GM18498 (cell line): Measurements from ENCODE around the gene KCTD1.
"Not testable (repeated sequence)": the region's sequence is repeated elsewhere in the genome, so short reads cannot be mapped to it uniquely, and the experiment has no call there.

Experiments
- ATAC-seq: cut with Tn5 transposase; IDR thresholded peaks from one replicate; pipeline ENCODE4 v1.9.1; 2021; ENCODE audit warnings: mild to moderate bottlenecking, moderate library complexity; ENCODE audit not compliant: unreplicated experiment

KCTD1 gene

DNA sequence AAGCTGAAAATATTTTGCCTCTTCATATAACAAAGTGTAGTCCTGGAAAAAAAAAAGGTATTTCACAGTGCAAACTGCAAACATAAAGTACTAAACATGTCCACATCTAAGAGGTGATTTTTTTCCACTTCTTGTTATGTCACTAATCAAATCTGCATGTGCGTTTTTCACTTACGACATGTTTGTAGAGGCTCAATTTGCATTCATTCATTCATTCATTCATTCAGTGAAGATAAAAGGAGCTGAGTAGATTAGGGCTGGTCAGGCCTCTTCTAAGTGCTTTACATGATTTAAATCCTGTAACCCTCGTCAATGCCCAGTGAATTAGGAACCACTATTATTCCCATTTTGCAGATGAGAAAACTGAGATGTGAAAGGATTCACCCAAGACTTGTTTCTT, 88.5 kb downstream of the KCTD1 start:
- ATAC-seq: no peak

DNA sequence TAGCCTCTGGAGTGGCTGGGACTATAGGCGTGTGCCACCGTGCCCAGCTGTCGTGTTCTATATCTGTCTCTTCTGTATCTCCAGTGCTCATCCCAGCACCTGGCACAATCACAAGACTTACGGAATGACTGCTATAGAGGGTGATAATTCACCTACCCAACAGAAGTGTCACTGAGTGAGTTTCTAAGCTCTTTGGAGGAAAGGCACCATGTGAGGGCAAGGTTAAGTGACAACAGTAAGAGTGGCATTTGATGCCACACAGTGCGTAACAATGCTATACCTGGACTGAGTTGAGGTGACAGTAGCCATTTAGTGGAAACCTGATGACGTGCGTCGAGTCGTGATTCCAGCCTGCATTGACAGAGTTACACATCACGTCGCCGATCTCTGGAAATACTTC, 89.0 kb downstream of the KCTD1 start:
- ATAC-seq: no peak

DNA sequence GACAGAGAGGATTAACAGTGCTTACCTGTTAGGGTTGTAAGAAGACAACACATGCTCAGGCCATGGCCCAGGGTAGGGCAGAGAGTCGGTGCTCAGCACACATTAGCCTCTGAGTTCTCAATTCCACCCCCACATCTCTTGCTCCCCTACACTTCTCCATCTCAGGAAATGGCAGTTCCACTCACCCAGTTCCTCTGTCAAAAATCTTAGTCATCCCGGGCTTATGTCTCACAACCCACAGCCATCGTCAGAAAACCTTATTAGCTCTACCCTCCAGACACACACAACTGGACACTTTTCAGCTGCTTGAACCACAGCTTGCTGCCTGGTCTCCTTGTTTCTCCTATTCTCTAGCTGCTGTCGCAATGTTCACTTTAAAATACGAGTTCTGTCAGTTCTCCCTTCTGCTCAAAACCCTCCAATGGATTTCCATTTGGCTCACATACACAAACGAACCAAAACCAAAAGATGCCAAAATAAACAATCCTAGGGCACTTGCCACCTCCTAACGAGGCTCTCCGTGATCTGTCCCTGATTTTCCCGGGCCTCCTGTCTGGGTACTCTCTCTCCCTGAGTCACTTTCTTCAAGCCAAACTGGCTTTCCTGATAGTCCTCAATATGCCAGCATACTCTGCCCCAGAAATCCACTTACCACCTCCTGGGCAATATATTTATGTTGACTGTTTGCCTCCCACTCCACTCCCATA, 89.7 kb downstream of the KCTD1 start:
- peak; percentile 46 for ATAC-seq

DNA sequence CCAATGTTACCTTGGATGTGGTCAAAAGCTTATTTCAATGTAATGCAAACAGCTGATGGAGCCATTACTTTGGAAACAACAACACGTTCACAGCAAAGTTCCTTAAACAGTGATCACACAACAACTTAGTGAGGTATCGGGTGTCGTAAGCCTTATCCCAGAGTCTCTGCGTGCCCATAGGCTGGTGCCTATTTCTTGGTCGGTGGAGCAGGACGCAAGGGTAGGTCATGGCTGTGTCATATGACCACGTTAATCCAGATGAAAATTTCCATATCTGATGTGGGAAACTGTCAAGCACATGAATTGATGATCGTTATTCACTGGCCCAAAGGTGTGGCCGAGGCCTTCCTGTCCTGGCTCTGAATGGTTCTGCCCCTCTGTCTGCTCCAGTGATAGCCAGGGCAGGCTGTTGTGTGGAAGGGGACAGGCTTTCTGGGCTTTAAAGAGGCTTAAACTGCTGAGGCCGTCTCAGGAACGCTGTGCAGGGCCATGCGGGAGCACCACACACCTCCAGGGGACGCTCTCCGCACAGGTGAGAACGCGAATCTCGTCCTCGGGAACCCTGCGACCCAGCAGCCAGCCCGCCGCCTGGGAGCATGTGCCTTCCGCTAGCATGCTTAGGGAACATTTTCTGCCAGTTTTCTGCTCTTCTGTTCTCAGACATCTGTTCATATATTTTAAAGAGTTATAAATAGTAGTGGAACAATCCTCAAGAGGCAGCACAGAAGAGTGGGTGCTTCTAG, 90.6 kb downstream of the KCTD1 start:
- no peak for ATAC-seq

DNA sequence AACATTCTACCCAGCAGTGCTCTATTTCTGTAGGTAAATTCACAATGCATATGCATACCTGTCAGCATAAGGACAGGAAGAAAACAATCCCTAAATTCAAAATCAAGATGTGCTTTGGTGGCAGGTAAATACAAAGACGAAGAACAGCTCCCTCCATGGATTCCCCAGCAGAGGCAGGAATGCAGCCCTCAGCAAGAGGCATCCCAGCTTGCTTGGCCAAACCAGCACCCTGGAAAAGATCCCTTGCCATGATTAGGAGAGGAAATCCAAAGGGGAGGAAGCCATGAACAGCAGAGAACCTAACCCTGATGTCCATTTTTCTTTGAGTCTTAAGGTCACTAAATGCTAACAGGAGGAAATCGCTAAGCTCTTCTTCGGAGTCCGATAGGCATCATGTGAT, 91.2 kb downstream of the KCTD1 start:
- ATAC-seq: no peak

DNA sequence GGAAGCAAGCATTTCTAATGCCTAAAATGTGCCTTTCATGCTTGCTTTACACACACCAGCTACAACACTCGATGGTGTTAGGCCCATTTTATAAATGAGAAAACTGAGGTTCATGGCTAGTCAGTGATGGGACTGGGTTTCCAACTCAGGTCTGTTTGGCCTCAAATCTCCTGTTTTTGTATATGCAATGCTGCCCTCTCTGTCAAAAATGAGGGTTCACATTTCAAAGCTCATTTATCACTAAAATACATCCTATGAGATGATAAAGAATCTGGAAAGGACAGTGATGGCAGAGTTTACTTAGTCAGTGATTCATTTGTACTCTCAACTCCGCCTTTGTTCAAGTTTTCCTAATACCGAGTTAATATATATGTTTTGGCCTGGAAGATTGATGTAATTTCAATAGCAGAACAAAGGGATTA, 92.3 kb downstream of the KCTD1 start:
- no peak for ATAC-seq

DNA sequence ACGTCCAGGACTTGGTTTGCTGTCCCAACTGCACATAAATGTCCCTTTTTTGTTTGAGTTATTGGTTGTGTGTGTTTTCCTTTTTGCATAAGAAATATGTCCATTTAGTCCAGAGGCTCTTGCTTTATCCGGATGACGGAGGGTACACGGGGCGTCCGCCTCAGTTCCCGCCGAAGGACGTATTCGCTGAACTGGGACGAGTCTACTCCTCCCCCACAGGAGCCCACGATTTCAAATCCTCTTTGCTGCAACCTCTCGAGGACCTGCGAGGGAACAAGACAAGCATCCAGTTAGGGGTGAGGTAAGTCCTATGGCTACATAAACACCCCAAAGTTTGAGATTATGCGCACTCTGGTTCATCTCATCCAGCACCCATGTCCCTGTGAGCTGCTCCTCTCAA, 92.7 kb downstream of the KCTD1 start:
- no peak for ATAC-seq

DNA sequence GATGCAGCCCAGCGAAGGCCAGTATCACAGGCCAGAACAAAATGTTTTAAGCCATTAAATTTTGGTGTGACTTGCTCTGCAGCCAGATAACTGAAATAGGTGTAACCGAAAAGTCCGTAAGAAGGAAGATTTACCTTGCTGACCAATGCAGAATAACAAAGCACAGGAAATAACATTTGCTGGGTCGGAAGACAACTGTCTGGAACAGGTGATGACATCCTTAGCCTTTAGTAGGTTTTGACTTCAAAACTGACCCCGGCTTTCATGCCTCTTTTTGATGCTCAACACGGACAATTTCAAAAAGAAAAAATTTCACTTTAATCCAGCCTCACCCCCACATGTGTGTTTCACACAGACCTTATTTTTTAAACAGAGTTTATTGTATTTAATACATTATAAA, 93.7 kb downstream of the KCTD1 start:
- ATAC-seq: no peak

DNA sequence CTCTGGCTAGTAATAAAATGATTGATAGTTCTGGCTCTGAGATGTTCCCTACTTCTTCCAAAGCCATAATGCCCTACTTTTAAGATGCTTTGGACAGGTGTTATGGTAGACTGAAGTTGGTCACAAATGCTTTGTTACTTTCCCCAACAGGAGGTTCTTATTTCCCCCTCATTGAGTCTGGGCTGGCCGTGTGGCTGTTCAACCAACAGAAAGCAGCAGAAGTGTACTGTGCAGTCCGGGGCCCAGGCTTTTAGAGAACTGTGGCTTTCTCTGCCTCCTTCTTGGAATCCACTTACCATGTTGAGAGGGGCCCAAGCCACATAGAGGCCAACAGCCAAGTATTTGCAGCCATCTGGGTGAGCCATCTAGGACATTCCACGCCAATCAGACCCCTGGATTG, 94.2 kb downstream of the KCTD1 start:
- no peak for ATAC-seq

DNA sequence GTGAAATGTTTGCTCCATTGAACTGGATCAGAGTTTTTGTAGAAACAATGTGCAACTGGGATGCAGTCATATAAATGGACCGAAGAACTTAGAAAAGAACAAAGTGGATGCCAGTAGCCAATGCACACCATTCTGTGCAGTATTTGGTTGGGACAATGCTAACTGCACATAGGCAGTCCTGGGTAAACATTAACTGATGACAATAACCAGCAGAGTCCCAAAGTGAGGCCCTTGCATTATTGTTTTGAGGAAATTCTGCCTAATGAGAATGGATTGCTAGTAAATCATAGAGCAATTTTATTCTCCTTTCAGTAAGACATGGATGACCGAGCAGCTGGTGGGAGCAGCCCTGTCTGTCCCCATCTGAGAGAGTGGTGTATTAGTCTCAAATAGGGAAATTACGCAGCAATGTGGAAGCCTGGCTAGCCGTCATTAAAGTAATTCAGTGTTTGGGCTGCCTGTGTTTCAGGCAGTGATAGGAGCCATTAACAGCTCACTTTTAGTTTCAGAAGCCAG, 94.9 kb downstream of the KCTD1 start:
- peak; percentile 66 for ATAC-seq

DNA sequence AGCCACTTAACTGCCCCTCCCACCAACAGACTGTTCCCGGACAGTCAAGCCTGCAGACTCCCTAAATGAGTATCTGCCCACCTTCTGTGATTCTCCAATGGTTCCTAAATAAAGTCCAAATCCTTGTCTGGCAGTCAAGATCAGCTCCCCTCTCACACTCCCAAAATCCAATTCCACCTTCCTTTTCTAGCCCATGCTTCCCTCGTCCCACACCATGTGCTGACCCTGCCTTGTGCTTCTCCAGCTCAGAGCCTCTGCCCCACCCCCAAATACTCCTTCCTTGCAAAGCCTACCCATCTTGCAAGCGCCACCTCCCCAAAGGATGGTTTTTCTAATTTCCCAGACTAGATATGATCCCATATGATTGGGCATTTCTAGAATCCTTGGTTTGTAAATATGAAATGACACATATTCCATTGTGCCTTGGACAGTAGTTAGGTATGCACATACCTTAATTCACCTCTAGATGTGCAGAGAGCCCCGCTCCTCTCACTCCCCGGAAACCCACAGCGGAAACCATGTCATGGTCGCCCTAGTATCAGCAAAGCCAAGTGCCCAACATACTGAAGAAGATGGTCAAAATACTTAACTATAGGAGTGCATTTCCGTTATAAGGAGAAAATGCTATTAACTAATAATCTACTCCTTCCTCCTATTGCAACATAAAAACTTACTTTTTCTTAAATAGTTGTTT, 97.2 kb downstream of the KCTD1 start:
- ATAC-seq: no peak

DNA sequence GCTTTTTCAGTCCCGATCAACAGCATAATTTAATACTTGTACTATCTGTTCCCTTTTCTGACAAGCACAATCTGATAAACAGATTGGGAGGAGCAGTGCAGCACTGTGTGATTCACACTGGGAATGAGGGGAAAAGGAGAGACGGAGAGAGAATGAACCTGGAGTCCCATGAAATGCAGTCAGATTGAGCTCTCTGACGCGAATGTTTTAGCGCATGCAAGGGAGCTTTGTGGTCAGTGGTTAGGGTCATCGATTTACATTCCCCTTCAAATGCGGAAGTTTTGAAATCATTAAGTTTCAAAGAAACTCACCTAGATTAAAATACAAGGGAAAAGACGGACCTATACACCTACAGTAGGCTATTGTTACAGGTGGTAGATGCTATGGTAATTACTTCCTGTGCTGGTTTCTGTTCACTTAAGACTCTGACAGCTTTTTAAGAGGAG, 99.6 kb downstream of the KCTD1 start:
- peak; percentile 51 for ATAC-seq

DNA sequence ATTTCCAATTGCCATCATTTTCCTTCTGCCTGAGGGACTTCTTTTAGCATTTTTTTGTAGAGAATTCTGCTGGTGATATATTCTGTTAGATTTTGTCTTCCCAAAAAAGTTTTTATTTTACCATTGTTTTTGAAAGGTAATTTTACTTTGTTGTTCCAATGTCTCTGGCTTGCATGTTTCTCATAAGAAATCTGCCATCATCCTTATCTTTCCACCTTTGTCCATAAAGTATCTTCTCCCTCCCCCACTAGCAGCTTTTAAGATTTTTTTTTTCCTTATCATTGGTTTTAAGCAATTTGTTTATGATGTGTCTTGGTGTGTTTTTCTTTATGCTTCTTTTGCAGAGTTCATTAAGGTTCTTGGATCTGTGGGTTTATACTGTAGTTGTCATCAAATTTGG, 104.5 kb downstream of the KCTD1 start:
- ATAC-seq: no peak

DNA sequence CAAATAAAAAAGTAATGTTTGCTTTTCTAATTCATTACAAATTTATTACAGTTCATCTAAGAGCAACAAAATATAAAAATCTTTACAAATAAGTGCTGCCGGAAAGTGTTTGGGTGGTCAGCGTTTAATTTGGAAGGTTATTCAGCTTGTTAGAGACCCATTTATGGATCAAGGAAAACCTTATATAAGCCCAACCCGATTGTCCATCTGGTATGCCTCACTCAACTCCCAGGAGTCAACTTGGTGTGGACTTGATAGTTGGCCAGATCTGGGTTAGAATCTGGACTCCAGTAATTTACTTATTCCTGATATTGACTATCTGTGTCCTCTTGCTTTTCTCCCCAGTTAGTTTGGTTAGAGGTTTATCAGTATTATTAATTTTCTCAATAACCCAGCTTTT, 106.2 kb downstream of the KCTD1 start:
- ATAC-seq: no peak

DNA sequence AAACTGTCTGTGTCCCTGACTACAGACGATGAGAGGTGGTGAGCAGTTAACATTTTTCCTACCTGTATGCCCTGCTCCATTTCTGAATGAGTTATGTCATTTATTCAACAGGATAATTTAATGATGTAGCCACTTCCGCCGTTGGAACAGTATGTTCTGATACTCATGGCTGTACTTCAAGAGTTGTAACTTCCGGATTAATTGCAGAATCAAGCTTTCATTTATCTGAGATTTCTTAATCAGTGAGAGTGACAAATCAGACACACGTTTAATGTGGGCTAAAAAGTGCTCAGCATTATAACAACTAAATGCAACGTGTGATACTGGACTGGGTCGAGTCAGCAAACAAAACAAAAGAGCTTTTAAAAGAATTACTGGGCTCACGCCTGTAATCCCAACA, 107.7 kb downstream of the KCTD1 start:
- ATAC-seq: no peak

DNA sequence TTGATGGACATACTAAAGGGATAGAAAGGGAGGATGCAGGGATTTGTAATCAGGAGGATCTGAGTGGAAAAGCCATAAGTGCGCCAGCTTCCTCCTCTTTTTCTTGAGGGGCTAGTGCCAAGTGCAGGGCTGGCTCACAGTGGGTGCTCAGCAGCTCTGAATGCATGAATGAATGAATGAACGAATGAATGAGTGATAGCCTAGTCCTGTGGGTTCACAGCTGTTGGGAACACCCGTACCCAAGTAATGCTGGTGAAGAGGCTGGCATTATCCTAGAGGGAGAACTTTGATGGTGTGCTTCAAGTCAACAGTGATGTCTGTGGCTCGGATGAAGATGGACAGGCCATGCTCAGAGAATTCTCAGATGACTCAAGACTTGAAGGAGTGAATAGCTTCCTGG, 108.8 kb downstream of the KCTD1 start:
- no peak for ATAC-seq

DNA sequence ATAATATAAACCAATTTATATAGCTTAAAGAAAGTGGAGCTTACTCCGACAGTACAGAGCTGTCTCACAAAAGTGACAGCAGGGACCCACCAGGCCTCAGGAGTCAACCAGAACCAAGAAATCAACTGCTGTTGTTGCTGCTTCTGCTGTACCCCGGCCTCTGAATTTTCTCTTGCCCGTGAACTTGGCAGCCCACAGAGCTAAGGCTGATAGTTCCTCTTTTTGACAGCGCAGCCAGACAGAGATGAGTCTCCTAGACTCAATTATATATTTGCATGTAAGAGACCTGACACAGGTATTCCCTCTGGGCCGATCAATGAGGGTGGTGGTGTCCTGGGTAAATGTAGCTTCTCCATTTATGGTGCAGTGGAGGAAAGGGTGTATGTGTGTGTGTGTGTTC, 109.4 kb downstream of the KCTD1 start:
- ATAC-seq: peak; percentile 99

DNA sequence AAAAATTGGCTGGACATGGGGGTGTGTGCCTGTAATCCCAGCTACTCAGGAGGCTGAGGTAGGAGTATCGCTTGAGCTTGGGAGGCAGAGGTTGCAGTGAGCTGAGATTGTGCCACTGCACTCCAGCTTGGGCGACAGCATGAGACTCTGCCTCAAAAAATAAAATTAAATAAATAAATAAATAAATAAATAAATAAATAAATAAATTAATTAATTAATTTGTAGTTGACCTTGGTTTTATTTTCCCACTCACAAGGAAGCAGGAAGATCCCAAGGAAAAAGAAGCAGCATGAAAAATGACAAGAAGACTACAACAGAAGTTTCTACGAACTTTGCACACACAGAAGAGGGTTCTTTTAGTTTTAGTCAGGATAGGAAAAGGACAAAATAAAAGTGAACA, 110.7 kb downstream of the KCTD1 start:
- ATAC-seq: not testable (repeated sequence)

DNA sequence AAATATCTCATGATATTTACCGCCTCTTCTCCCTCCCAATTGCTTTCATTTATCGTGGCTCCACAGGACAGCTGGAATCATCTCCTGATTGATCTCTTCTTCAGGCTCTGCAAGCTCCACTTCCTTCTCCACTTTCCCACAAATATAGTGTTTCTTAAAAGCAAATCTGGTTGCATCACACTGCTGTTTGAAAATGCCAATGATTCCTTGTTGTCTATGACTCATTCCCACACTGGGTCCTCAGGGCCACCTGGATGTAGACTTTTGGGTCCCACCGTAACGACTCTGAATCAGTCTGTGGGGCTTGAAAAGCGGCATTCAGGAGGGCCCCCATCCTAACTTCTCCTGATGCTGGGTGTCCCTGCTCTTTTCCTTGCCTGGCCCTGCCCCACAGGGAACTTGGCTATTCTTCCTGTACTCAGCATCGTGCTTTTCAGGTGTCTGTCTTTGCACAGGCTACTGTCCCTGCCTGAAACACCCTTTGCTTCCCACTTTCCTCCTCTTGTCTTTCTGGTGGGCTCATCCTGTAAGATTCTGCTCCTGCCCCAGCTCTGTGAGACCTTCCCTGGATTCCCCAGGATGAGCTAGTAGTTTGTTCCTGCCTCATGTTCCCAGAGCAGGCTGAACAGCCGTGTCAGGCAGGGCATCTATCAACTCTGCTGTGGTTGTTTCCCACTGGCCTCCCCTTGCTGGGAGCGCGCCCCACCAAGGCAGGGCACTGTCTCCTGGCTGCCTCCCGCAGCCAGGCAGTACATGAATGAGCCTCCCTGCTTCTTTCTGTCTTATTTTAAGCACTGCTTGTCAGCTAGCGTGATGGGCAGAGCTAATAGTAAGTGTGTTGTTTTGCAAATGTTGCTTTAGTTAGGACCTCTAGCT, 111.9 kb downstream of the KCTD1 start:
- no peak for ATAC-seq

DNA sequence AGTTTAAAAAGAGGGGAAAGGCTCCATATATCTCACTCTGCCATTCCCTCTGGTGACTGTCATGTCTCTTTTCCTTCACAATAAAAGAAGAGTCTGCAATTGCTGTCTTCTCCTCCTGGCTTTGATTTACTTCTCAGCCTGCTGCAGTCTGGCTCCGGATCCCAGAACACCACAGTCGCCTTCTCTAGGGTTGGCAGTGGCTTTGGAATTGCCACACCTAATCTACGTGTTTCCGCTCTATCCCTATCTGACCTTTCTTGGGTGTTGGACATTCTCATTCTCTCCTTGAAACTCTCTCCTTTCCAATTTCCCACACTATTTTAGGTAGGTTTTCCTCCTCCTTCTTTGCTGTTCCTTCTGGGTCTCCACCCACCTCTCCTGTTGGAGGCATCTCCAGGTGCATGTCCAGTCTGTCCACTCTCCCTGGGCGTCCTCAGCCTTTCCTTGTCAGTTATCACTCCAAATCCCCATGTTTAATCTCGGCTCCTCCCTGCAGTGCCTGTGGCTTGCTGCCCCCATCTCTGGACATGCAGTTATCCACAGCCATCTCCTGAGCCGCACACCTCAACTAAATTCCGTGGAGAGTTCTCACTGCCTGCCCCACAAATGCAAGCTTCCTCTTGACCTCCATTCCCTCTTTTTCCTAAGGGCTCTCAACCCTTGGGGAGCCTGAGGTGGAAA, 112.8 kb downstream of the KCTD1 start:
- ATAC-seq: no peak
